PC-3 (cell line): Measurements from ENCODE around the gene RNF168. TPM values are rescaled to one million over a fixed set of nuclear protein-coding genes. Genes with fewer than 3 reads are reported as not detected.
"Not testable (repeated sequence)": the region's sequence is repeated elsewhere in the genome, so short reads cannot be mapped to it uniquely, and the experiment has no call there.

Experiments used
- ATAC-seq: fragments of 200-7000 bp; cut with Tn5 transposase; 2 replicates; pipeline ENCODE4 v1.9.1; 2020; ENCODE audit warnings: mild to moderate bottlenecking, moderate library complexity
- BruUV-seq: library from RNA; stranded (reverse); fragments of 400-500 nt; replicated peaks from 2 replicates; lab custom pipeline; 2021; lab: Mats Ljungman, UMichigan
- CTCF ChIA-PET: fragments of 300-600 bp; sonication (Branson Sonifier 250); formaldehyde crosslinking; loops from one replicate; lab custom pipeline; 2022; ENCODE audit warnings: antibody characterized with exemption; lab: Charles Lee
- POLR2A ChIA-PET: fragments of 300-600 bp; sonication (Branson Sonifier 250); formaldehyde crosslinking; loops from one replicate; lab custom pipeline; 2022; ENCODE audit warnings: antibody characterized with exemption; ENCODE audit not compliant: unreplicated experiment; lab: Charles Lee
- DNase-seq: peaks from one replicate; pipeline ENCODE4 v3.0.0-alpha.2; 2015
- H2AFZ ChIP-seq: fragments of 300-600 bp; sonication (generic); 2 replicates; pipeline ENCODE4 v1.6.0; 2016; ENCODE audit warnings: antibody characterized with exemption, low read length
- H3F3A ChIP-seq: fragments of 300-600 bp; sonication (generic); one replicate; pipeline ENCODE4 v1.6.0; 2017; ENCODE audit warnings: antibody characterized with exemption, low read length, control low read depth, mild to moderate bottlenecking; ENCODE audit not compliant: unreplicated experiment
- H3K27ac ChIP-seq: fragments of 300-600 bp; sonication (generic); 2 replicates; pipeline ENCODE4 v1.5.1; 2016; ENCODE audit warnings: mild to moderate bottlenecking, low read length
- H3K27me3 ChIP-seq: fragments of 300-600 bp; sonication (generic); 2 replicates; pipeline ENCODE4 v1.6.1; 2016; ENCODE audit warnings: low read length, mixed read lengths
- H3K36me3 ChIP-seq: fragments of 300-600 bp; sonication (generic); 2 replicates; pipeline ENCODE4 v1.6.1; 2016; ENCODE audit warnings: low read depth, mixed run types, low read length, mixed read lengths
- H3K4me1 ChIP-seq: fragments of 300-600 bp; sonication (generic); 2 replicates; pipeline ENCODE4 v1.5.1; 2016; ENCODE audit warnings: low read length; ENCODE audit not compliant: insufficient read depth
- H3K4me2 ChIP-seq: fragments of 300-600 bp; sonication (generic); 2 replicates; pipeline ENCODE4 v1.6.0; 2016; ENCODE audit warnings: low read length
- H3K4me3 ChIP-seq: fragments of 300-600 bp; sonication (generic); 2 replicates; pipeline ENCODE4 v1.5.1; 2016; ENCODE audit warnings: mild to moderate bottlenecking, low read length, mixed read lengths
- H3K79me2 ChIP-seq: fragments of 300-600 bp; sonication (generic); 2 replicates; pipeline ENCODE4 v1.6.1; 2017; ENCODE audit warnings: low read length, mixed read lengths
- H3K9ac ChIP-seq: fragments of 300-600 bp; sonication (generic); 2 replicates; pipeline ENCODE4 v1.6.0; 2016; ENCODE audit warnings: mild to moderate bottlenecking, low read length
- H3K9me2 ChIP-seq: fragments of 300-600 bp; sonication (generic); replicated peaks from 2 replicates; pipeline ENCODE4 v1.6.1; 2016; ENCODE audit warnings: mixed run types, low read length, mixed read lengths
- H3K9me3 ChIP-seq: fragments of 300-600 bp; sonication (generic); 2 replicates; pipeline ENCODE4 v1.6.1; 2016; ENCODE audit warnings: low read length, mixed read lengths
- H4K20me1 ChIP-seq: fragments of 300-600 bp; sonication (generic); 2 replicates; pipeline ENCODE4 v1.6.1; 2016; ENCODE audit warnings: low read length, mixed read lengths
- EZH2 ChIP-seq: fragments of 300-600 bp; sonication (generic); IDR thresholded peaks from one replicate; pipeline ENCODE4 v1.6.1; 2017; ENCODE audit warnings: antibody characterized with exemption, mild to moderate bottlenecking, low read length; ENCODE audit not compliant: unreplicated experiment
- EZH2phosphoT487 ChIP-seq: fragments of 300-600 bp; sonication (generic); IDR thresholded peaks from 2 replicates; pipeline ENCODE4 v1.6.1; 2018; ENCODE audit warnings: mild to moderate bottlenecking, antibody characterized with exemption, low read length, borderline replicate concordance
- intact Hi-C: fragments of 100-400 bp; cut with micrococcal nuclease; formaldehyde crosslinking; loops from 2 replicates; pipeline ENCODE4 v1.9.0; 2023
- total RNA-seq: library from RNA; depleted of rRNA; stranded (reverse); fragments of >200 nt; gene quantifications from 2 replicates; pipeline ENCODE4 v1.2.3, GENCODE V29; 2014
- TF ChIP-seq, protein P1 (sequence below): fragments of 300-600 bp; sonication (generic); conservative IDR thresholded peaks from 2 replicates; pipeline ENCODE4 v1.5.1; 2017; ENCODE audit warnings: antibody characterized with exemption, low read depth, mild to moderate bottlenecking, low read length

RNF168 gene
- total RNA-seq, 1 experiment from 2014 or later: 13.8 TPM

DNA sequence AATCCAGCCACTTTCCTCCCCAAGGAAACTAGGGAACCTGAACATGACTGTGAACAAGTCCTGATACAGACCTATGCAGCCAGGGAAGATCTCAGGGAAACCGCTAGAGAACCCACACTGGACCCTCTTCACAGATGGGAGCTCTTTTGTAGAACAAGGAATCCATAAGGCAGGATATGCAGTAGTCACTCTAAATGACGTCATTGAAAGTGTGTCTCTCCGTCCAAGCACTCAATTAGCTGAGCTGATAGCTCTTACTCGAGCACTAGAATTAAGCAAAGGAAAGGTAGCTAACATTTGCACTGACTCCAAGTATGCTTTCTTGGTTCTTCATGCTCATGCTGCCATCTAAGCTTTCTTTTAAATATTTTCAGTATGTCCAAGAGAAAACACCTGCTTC is 21.6 kb upstream of the RNF168 start:
- H3K4me3 ChIP-seq: no peak overlapping the region

DNA sequence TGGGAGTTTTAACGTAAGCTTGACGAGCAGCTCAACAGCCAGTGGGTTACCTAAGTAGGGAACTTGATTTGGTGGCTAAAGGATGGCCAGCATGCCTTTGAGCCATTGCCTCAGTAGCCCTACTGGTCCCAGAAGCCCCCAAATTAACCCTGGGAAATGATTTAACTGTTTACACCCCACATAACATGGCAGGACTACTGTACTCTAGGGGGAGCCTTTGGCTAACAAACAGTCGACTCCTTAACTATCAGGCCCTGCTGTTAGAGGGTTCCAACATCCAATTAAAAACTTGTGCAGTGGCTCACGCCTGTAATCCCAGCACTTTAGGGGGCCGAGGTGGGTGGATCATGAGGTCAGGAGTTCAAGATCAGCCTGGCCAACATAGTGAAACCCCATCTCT is 21.0 kb upstream of the RNF168 start:
- Histone ChIP-seq H3K27me3 (no peaks in the 10 kb centered on the region), H3K4me1 (no peaks in the 10 kb centered on the region), H2AFZ (no peak overlapping the region), H4K20me1 (no peaks in the 10 kb centered on the region), H3K36me3 (no peaks in the 10 kb centered on the region; the same call in 1 of the 2 replicates), H3K4me3 (no peak overlapping the region), H3K79me2 (no peaks in the 10 kb centered on the region), H3K9me3 (peaks cover 15% of the 10 kb centered on the region), H3K4me2 (no peak overlapping the region), H3K27ac (no peak overlapping the region), H3F3A (no peaks in the 10 kb centered on the region), H3K9ac (no peak overlapping the region), H3K9me2 (no peaks in the 10 kb centered on the region)
- intact Hi-C loops: no loop called here
- ChIA-PET CTCF (no interaction called here), POLR2A (no interaction called here)
- DNase-seq (peak; percentile 36), ATAC-seq (no peak)
- BruUV-seq: no TSS peak
- TF ChIP-seq, protein P1, sequence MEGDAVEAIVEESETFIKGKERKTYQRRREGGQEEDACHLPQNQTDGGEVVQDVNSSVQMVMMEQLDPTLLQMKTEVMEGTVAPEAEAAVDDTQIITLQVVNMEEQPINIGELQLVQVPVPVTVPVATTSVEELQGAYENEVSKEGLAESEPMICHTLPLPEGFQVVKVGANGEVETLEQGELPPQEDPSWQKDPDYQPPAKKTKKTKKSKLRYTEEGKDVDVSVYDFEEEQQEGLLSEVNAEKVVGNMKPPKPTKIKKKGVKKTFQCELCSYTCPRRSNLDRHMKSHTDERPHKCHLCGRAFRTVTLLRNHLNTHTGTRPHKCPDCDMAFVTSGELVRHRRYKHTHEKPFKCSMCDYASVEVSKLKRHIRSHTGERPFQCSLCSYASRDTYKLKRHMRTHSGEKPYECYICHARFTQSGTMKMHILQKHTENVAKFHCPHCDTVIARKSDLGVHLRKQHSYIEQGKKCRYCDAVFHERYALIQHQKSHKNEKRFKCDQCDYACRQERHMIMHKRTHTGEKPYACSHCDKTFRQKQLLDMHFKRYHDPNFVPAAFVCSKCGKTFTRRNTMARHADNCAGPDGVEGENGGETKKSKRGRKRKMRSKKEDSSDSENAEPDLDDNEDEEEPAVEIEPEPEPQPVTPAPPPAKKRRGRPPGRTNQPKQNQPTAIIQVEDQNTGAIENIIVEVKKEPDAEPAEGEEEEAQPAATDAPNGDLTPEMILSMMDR: peak; percentile 36
- no peak for TF ChIP-seq EZH2phosphoT487

More for the DNA sequence above, 21.6 kb upstream of the RNF168 start:
- no peaks in the 10 kb centered on the region for H3K9me2 ChIP-seq
- no peaks in the 10 kb centered on the region for H3K4me1 ChIP-seq
- no peaks in the 10 kb centered on the region for H3F3A ChIP-seq
- TF ChIP-seq, protein P1: no peak
- TF ChIP-seq EZH2phosphoT487: no peak
- no peak for TF ChIP-seq EZH2
- no peak overlapping the region for H3K4me2 ChIP-seq
- no TSS peak for BruUV-seq
- no peaks in the 10 kb centered on the region for H3K79me2 ChIP-seq
- no peak overlapping the region for H3K27ac ChIP-seq
- no peaks in the 10 kb centered on the region; the same call in 1 of the 2 replicates for H3K36me3 ChIP-seq
- no peaks in the 10 kb centered on the region for H4K20me1 ChIP-seq
- no peak overlapping the region for H2AFZ ChIP-seq
- POLR2A ChIA-PET: no interaction called here
- intact Hi-C loops: no loop called here
- H3K27me3 ChIP-seq: no peaks in the 10 kb centered on the region
- H3K9me3 ChIP-seq: peaks cover 9% of the 10 kb centered on the region
- no peak for DNase-seq
- ATAC-seq: no peak
- no peak overlapping the region for H3K9ac ChIP-seq
- CTCF ChIA-PET: no interaction called here

DNA sequence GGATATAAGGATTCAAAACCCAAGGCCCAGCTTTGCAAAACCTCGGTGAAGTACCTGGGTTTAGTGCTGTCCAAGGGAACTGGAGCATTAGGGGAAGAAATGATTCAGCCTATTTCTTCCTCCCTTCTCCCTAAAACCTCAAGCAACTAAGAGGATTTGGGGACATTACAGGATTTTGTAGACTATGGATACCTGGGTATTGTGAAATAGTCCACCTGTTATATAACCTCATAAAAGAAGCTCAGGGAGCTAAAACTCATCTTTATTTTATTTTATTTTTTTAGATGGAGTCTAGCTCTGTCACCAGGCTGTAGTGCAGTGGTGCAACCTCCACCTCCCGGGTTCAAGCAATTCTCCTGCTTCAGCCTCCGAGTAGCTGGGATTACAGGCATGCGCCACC is 20.3 kb upstream of the RNF168 start:
- no peak for ATAC-seq
- H3K36me3 ChIP-seq: no peaks in the 10 kb centered on the region; the same call in 1 of the 2 replicates
- H3K9ac ChIP-seq: no peak overlapping the region
- no peak for DNase-seq
- H3K79me2 ChIP-seq: no peaks in the 10 kb centered on the region
- BruUV-seq: no TSS peak
- H3K27ac ChIP-seq: no peak overlapping the region
- H3K4me1 ChIP-seq: no peaks in the 10 kb centered on the region
- H2AFZ ChIP-seq: no peak overlapping the region
- H3K27me3 ChIP-seq: no peaks in the 10 kb centered on the region
- H3F3A ChIP-seq: no peaks in the 10 kb centered on the region
- no peak overlapping the region for H3K4me3 ChIP-seq
- intact Hi-C loops: loop anchor here (2.0 kb wide), 1 partner anchor 37 kb away; no protein-coding TSS in a partner anchor
- H3K9me3 ChIP-seq: peaks cover 19% of the 10 kb centered on the region
- TF ChIP-seq, protein P1: no peak
- no peak for TF ChIP-seq EZH2
- no peak for TF ChIP-seq EZH2phosphoT487
- ChIA-PET CTCF (no interaction called here), POLR2A (no interaction called here)
- H3K4me2 ChIP-seq: no peak overlapping the region
- no peaks in the 10 kb centered on the region for H3K9me2 ChIP-seq
- H4K20me1 ChIP-seq: no peaks in the 10 kb centered on the region

DNA sequence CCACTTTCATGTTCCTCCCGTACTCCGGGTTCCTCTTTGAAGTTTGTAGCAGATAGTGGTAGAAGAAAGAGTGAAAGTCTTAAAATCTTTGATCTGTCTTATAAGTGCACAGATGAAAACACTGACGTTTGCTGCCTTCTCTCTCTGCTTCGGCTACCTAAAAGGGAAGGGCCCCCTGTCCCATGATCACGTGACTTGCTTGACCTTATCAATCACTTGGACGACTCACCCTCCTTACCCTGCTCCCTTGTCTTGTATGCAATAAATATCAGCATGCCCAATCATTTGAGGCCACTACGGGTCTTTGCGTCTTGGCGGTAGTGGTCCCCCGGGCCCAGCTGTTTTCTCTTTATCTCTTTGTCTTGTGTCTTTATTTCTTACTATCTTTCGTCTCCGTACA is 17.7 kb upstream of the RNF168 start:
- CTCF ChIA-PET, H3K4me2 ChIP-seq, ATAC-seq, DNase-seq, H4K20me1 ChIP-seq, H2AFZ ChIP-seq, H3K9ac ChIP-seq, intact Hi-C loops, H3K4me3 ChIP-seq, H3K4me1 ChIP-seq, POLR2A ChIA-PET, BruUV-seq, H3K27me3 ChIP-seq, H3F3A ChIP-seq, H3K36me3 ChIP-seq, H3K27ac ChIP-seq, H3K79me2 ChIP-seq, H3K9me2 ChIP-seq: not testable (repeated sequence)
- H3K9me3 ChIP-seq: peaks cover 19% of the 10 kb centered on the region
